NCI-H510A treated with DMSO at 0.1 percent for 48 hours (cell line): Measurements from ENCODE around the gene ZPBP.

Experiments
- DNase-seq: peaks from one replicate; lab custom pipeline; 2025; lab: John Stamatoyannopoulos, UW

Gene ZPBP

DNA sequence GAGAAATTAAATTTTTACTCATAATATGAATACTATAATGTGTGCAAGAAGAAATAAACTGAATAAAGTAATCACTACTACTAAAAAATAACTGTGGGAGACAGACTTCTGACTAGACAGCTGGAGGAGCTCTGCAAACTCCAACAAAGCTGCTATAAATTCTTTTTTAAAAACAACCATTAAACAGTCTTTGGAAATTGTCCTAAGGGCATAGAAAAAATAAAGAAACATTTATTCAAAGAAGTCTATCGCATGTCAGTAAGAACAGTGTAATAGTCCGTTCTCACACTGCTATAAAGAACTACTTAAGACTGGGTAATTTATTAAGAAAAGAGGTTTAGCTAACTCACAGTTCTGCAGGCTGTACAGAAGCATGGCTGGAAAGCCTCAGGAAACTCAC lies 56.0 kb downstream of the ZPBP start:
- DNase-seq = no peak

- no peak for DNase-seq
Observed at GRCh38 chr7:50022991-50023390, 70.1 kb downstream of the ZPBP start.

DNA sequence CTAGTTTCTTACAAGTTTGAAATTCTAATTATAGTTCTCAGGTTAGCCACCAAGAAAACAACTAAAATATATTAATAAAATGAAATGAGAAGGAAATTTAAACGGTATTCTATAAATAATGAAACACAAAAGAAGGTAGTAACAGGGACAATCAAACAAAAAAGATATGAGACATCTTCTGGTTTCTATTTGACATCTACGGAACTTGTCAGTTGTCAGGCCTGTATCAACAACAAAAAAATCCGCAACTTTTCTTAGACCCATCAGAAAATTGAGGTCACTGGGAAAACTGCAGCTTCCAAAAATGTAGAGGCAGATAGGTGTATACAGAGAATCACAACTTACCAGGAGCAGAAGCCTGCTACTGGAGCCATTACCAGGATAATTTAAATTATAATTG lies 70.6 kb downstream of the ZPBP start:
- DNase-seq = no peak

DNA sequence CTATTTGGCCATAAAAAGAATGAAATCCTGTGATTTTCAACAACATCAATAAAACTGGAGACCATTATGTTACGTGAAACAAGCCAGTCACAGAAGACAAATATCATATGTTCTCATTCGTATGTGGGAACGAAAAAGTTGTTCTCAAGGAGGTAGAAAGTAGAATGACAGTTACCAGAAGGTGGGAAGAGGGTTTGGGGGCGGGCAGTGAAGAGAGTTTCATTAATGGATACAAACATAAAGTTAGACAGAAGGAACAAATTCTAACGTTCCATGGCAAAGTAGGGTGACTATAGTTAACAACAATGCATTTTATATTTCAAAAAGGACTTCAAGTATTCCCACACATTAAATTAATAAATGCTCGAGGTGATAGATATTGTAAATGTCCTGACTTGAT lies 97.4 kb downstream of the ZPBP start:
- DNase-seq = no peak

DNA sequence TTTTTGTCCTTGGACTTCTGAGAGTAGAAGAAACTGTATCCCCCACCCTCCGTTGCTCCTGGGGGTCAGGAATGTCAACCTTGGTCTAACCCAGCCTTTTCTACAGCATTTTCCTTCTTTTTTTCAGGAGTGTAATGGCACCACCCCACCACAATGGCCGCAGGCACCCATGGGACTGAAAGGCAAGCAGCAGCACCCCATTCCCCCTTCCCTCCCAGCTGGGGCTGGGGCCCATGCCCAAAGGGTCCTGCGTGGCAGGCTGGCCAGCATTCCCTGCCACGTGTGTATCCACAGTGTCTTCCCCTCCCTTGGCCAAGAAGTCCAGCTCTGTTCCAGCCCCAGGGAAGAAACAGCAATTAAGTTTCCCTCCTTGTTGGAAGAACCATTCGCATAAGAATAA lies 106.9 kb downstream of the ZPBP start:
- no peak for DNase-seq

GRCh38 chr7:49980465-49980864 lies 112.6 kb downstream of the ZPBP start:
- no peak for DNase-seq

- DNase-seq = no peak
Observed at GRCh38 chr7:49976238-49976637, 116.8 kb downstream of the ZPBP start.

DNA sequence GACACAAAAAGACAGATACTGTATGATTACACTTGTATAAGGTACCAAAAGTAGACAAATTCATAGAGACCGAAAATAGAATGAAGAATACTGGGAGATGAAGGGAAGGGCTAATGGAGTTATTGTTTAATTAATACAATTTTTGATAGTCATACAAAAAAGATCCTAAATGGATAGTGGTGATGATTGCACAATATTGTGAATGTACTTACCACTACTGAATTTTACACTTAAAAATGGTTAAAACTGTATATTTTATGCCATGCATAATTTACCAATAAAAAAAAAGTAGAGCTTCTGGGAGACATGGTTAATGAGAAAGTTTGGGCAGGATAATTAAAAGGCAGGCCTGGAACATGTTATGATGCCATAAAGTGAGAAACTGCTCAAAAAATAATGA lies 119.0 kb downstream of the ZPBP start:
- DNase-seq = no peak

DNA sequence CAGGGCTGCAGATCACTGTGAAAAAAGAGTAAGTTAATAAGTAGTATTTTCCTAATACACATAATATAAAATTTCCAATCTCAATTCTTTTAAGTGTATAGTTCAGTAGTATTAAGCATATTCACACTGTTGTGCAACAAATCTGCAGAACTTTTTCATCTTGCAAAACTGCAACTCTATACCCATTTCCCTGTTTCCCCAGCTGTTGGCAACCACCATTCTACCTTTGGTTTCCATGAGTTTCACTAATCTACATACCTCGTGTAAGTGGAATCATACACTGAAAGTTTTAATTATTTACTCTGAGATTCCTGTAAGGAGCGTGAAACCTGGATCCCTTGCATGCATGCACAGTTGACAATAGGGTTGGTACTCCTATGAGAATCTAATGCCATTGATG lies 155.4 kb downstream of the ZPBP start:
- DNase-seq = no peak

- DNase-seq = no peak
Observed at GRCh38 chr7:49931627-49932026, 161.4 kb downstream of the ZPBP start.

DNA sequence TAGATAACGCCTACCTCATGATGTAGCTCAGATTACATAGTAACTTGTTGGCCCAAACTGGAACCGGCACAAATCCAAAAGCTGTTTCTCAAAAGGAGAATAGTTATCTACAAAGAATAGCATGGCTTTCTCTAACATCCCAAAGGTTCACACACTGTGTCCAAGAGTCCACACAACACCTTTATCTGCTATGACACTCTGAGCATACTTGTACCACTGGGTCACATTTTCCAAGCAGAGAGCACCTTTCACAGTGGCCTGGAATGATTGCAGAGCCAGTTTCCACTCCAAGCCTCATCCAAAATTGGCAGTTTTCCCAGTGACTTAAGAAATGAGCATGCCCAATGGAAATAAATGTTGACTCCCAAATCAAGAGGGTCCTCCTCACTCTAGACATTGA lies 164.3 kb downstream of the ZPBP start:
- no peak for DNase-seq

GRCh38 chr7:49927631-49928030 lies 165.4 kb downstream of the ZPBP start:
- DNase-seq = no peak

- DNase-seq = no peak
Observed at GRCh38 chr7:49926720-49927119, 166.3 kb downstream of the ZPBP start.

DNA sequence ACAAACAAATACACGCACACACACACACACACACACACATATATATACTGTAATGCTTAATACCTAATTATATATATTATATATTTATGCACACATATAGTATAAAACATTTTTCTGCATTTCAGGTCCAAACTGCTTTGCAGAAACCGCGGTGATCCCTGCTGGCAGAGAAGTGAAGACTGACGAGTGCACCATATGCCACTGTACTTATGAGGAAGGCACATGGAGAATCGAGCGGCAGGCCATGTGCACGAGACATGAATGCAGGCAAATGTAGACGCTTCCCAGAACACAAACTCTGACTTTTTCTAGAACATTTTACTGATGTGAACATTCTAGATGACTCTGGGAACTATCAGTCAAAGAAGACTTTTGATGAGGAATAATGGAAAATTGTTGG lies 181.1 kb downstream of the ZPBP start:
- no peak for DNase-seq

- no peak for DNase-seq
Observed at GRCh38 chr7:49894543-49894942, 198.5 kb downstream of the ZPBP start.

- no peak for DNase-seq
Observed at GRCh38 chr7:49893131-49893530, 199.9 kb downstream of the ZPBP start.

DNA sequence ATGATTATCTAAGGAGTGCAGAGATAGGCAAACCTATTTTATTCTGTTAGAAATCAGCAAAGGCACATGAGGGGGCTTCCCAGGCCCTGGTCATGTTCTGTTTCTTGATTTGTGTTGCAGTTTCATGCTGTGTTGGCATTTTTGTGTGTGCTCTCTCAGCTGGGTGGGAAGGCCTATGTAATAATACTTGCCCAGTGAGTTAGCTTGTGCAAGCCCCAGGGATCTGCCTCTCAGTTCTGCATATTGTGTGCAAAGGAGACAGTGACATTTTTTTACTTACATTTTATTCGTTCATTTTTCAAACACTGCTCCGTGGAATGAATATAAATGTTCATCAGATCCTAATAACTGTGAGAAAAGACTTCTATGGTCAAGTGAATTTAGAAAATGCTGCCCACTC lies 200.6 kb downstream of the ZPBP start:
- DNase-seq = no peak
